HFFc6 (cell line): ENCODE measurements around the gene MORN5. TPM values are rescaled to one million over a fixed set of nuclear protein-coding genes. Genes with fewer than 3 reads are reported as not detected.

Experiments
- DNase-seq: peaks from one replicate; pipeline ENCODE4 v3.0.0-alpha.2; 2018
- H3K27ac Mint-ChIP-seq: 2 replicates; pipeline ENCODE4 v1.8.0; 2020; ENCODE audit warnings: mild to moderate bottlenecking, mixed read lengths
- H3K27me3 Mint-ChIP-seq: 2 replicates; pipeline ENCODE4 v1.8.0; 2021; ENCODE audit warnings: mild to moderate bottlenecking, moderate library complexity, mixed read lengths; ENCODE audit not compliant: insufficient read depth
- H3K36me3 Mint-ChIP-seq: 2 replicates; pipeline ENCODE4 v1.8.0; 2021; ENCODE audit warnings: low read depth, mixed read lengths
- H3K4me1 Mint-ChIP-seq: 2 replicates; pipeline ENCODE4 v1.8.0; 2020; ENCODE audit warnings: low read depth, mixed read lengths
- H3K4me3 Mint-ChIP-seq: 2 replicates; pipeline ENCODE4 v1.8.0; 2020; ENCODE audit warnings: mild to moderate bottlenecking, moderate library complexity, mixed read lengths
- H3K9me3 Mint-ChIP-seq: 2 replicates; pipeline ENCODE4 v1.8.0; 2020; ENCODE audit warnings: mild to moderate bottlenecking, mixed read lengths
- CTCF ChIP-seq: fragments of 200-600 bp; sonication (generic); IDR thresholded peaks from 2 replicates; pipeline ENCODE4 v1.5.0; 2021; ENCODE audit warnings: antibody characterized with exemption, mild to moderate bottlenecking
- total RNA-seq, 6 experiments: library from RNA; stranded (reverse); fragmentation: NEBNext Ultra II Directional; extraction: Animal tissue kit (Norgen Biotek cat#: 25700); gene quantifications; 2 replicates in 1 of 6; 3 replicates in 5 of 6; pipeline ENCODE4 v1.2.3, GENCODE V29; 2021

The MORN5 gene
- total RNA-seq, 6 experiments from 2014 or later: not detected

GRCh38 chr9:122129969-122130368 lies 29.7 kb upstream of the MORN5 start:
- Mint-ChIP-seq H3K27ac (no peak overlapping the region), H3K4me3 (no peak overlapping the region), H3K27me3 (peaks cover 1% of the 10 kb centered on the region), H3K36me3 (no peaks in the 10 kb centered on the region), H3K9me3 (no peaks in the 10 kb centered on the region), H3K4me1 (peaks cover 25% of the 10 kb centered on the region)
- TF ChIP-seq CTCF: no peak
- DNase-seq: no peak

- Mint-ChIP-seq H3K9me3 (no peaks in the 10 kb centered on the region), H3K36me3 (no peaks in the 10 kb centered on the region), H3K4me3 (no peak overlapping the region), H3K4me1 (peaks cover 21% of the 10 kb centered on the region), H3K27me3 (peaks cover 4% of the 10 kb centered on the region), H3K27ac (no peak overlapping the region)
- no peak for DNase-seq
- no peak for TF ChIP-seq CTCF
Observed at GRCh38 chr9:122130837-122131236, 28.9 kb upstream of the MORN5 start.

GRCh38 chr9:122131401-122132001 lies 28.2 kb upstream of the MORN5 start:
- Mint-ChIP-seq H3K9me3 (no peaks in the 10 kb centered on the region), H3K4me3 (no peak overlapping the region), H3K36me3 (no peaks in the 10 kb centered on the region), H3K4me1 (peaks cover 14% of the 10 kb centered on the region), H3K27me3 (peaks cover 4% of the 10 kb centered on the region), H3K27ac (no peak overlapping the region)
- no peak for TF ChIP-seq CTCF
- DNase-seq: no peak

GRCh38 chr9:122132539-122132938 lies 27.2 kb upstream of the MORN5 start:
- Mint-ChIP-seq H3K27me3 (peaks cover 4% of the 10 kb centered on the region), H3K9me3 (no peaks in the 10 kb centered on the region), H3K27ac (no peak overlapping the region), H3K4me1 (peaks cover 7% of the 10 kb centered on the region), H3K36me3 (peaks cover 4% of the 10 kb centered on the region; the same call in 1 of the 2 replicates), H3K4me3 (no peak overlapping the region)
- no peak for TF ChIP-seq CTCF
- DNase-seq: no peak

GRCh38 chr9:122133263-122133983 lies 26.3 kb upstream of the MORN5 start:
- Mint-ChIP-seq H3K27me3 (peaks cover 4% of the 10 kb centered on the region), H3K9me3 (no peaks in the 10 kb centered on the region), H3K4me3 (no peak overlapping the region), H3K4me1 (peaks cover 8% of the 10 kb centered on the region), H3K36me3 (peaks cover 4% of the 10 kb centered on the region; the same call in 1 of the 2 replicates), H3K27ac (no peak overlapping the region)
- TF ChIP-seq CTCF: no peak
- no peak for DNase-seq
